ENCODE data around the gene OTOG. TPM values are rescaled to one million over a fixed set of nuclear protein-coding genes. Genes with fewer than 3 reads are reported as not detected.

OTOG gene
- polyA plus RNA-seq (2013, experiment 1 of 2): 0.25 TPM
- 0.13 TPM for polyA plus RNA-seq (2013, experiment 2 of 2)

DNA sequence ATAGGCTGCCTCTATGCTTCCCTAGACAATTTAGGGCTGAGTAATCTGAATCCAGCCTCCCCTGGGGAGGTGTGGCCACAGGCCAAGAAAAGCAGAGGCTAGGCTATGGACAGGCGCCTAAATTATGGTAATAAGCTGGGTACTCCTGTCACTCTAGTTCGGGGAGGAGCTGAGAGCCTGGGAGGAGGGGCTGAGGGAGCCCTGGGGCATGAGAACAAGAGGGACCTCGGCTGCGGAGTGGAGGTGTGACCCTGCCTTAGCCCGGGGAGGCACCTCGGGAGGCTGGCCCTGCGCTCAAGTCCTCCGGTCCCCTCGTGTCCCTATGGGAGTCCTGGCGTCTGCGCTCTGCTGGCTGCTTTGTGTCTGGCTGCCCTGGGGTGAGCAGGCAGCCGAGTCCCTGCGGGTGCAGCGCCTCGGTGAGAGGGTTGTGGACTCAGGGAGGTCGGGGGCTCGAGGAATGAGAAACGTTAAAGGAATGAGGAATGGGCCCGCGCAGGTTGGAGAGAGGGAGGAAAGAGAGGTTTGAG, at the start of gene OTOG:
Gene OTOG (plus strand): TSS at position 209 of the 527 bp plus-strand sequence. CDS start 114 bp downstream, at position 323.
- peak within 1 kb of the TSS; percentile 46 for H3K4me3 ChIP-seq (ENCODE audit: low read length)
- H3K27ac ChIP-seq (ENCODE audit: low read depth, low read length): no peak within 1 kb of the TSS
- H3K36me3 ChIP-seq (ENCODE audit: insufficient read depth, low read length): no peaks in the 10 kb centered on the region
- H3K9me3 ChIP-seq (ENCODE audit: insufficient read depth, low read depth, low read length): no peaks in the 10 kb centered on the region
- 12% methylated on average over 20 of the region's 20 CpGs for WGBS
- peaks cover 12% of the 10 kb centered on the region; the same call in 1 of the 2 replicates for H3K4me1 ChIP-seq (ENCODE audit: insufficient read depth, low read length)
- 0 out of 2 replicates have a peak within 1 kb of the TSS, but pooled peaks have one; percentile 42 for H3K9ac ChIP-seq (ENCODE audit: low read depth, low read length)
- peaks cover 26% of the 10 kb centered on the region for H3K27me3 ChIP-seq (ENCODE audit: insufficient read depth, low read length)

DNA sequence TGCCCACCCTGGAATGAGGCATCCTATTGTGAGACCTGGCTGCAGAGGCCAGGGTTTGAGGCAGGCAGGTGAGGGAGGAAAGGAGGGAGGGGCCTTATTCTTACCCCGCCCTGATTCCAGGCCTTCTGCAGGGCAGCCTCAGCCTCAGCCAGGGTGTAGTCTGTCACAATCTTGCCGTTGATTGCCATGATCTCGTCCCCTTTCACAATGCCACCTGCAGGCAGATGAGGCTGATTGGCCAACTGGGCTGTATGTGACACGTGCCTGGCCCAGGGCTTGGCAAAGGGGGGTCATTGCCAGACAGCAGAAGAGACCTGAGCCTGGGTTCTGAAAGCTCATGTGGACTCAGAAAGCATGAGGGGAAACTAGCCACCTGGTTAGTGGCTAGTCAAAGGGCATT, 49.0 kb upstream of the OTOG start:
- H3K4me3 ChIP-seq (ENCODE audit: low read length): no peak overlapping the region
- no peaks in the 10 kb centered on the region for H3K27me3 ChIP-seq (ENCODE audit: insufficient read depth, low read length)
- no peak overlapping the region for H3K9ac ChIP-seq (ENCODE audit: low read depth, low read length)
- 66% methylated on average over 4 of the region's 4 CpGs for WGBS
- H3K27ac ChIP-seq (ENCODE audit: low read depth, low read length): no peak overlapping the region
- no peaks in the 10 kb centered on the region for H3K9me3 ChIP-seq (ENCODE audit: insufficient read depth, low read depth, low read length)
- H3K36me3 ChIP-seq (ENCODE audit: insufficient read depth, low read length): no peaks in the 10 kb centered on the region
- H3K4me1 ChIP-seq (ENCODE audit: insufficient read depth, low read length): no peaks in the 10 kb centered on the region

- H3K27ac ChIP-seq (ENCODE audit: low read depth, low read length): no peak overlapping the region
- no peak overlapping the region for H3K9ac ChIP-seq (ENCODE audit: low read depth, low read length)
- H3K9me3 ChIP-seq (ENCODE audit: insufficient read depth, low read depth, low read length): no peaks in the 10 kb centered on the region
- 64% methylated on average over 5 of the region's 5 CpGs for WGBS
- no peaks in the 10 kb centered on the region for H3K27me3 ChIP-seq (ENCODE audit: insufficient read depth, low read length)
- H3K36me3 ChIP-seq (ENCODE audit: insufficient read depth, low read length): no peaks in the 10 kb centered on the region
- H3K4me1 ChIP-seq (ENCODE audit: insufficient read depth, low read length): no peaks in the 10 kb centered on the region
- no peak overlapping the region for H3K4me3 ChIP-seq (ENCODE audit: low read length)
These were observed 48.6 kb upstream of the OTOG start for GRCh38 chr11:17498475-17498874.

GRCh38 chr11:17500673-17501072, 46.4 kb upstream of the OTOG start:
- no peaks in the 10 kb centered on the region for H3K9me3 ChIP-seq (ENCODE audit: insufficient read depth, low read depth, low read length)
- no peak overlapping the region for H3K4me3 ChIP-seq (ENCODE audit: low read length)
- no peaks in the 10 kb centered on the region for H3K4me1 ChIP-seq (ENCODE audit: insufficient read depth, low read length)
- H3K27me3 ChIP-seq (ENCODE audit: insufficient read depth, low read length): peaks cover 3% of the 10 kb centered on the region; the same call in 1 of the 2 replicates
- no peak overlapping the region for H3K9ac ChIP-seq (ENCODE audit: low read depth, low read length)
- H3K27ac ChIP-seq (ENCODE audit: low read depth, low read length): no peak overlapping the region
- 94% methylated on average over 12 of the region's 12 CpGs for WGBS
- H3K36me3 ChIP-seq (ENCODE audit: insufficient read depth, low read length): no peaks in the 10 kb centered on the region

GRCh38 chr11:17502630-17503029, 44.4 kb upstream of the OTOG start:
- H3K27ac ChIP-seq (ENCODE audit: low read depth, low read length): no peak overlapping the region
- no peak overlapping the region for H3K4me3 ChIP-seq (ENCODE audit: low read length)
- no peak overlapping the region for H3K9ac ChIP-seq (ENCODE audit: low read depth, low read length)
- H3K27me3 ChIP-seq (ENCODE audit: insufficient read depth, low read length): peaks cover 3% of the 10 kb centered on the region; the same call in 1 of the 2 replicates
- 93% methylated on average over 4 of the region's 4 CpGs for WGBS
- H3K9me3 ChIP-seq (ENCODE audit: insufficient read depth, low read depth, low read length): no peaks in the 10 kb centered on the region
- H3K4me1 ChIP-seq (ENCODE audit: insufficient read depth, low read length): no peaks in the 10 kb centered on the region
- no peaks in the 10 kb centered on the region for H3K36me3 ChIP-seq (ENCODE audit: insufficient read depth, low read length)

GRCh38 chr11:17504330-17505107, 42.5 kb upstream of the OTOG start:
- Histone ChIP-seq H3K9ac (ENCODE audit: low read depth, low read length) (no peak overlapping the region), H3K27ac (ENCODE audit: low read depth, low read length) (no peak overlapping the region), H3K4me3 (ENCODE audit: low read length) (no peak overlapping the region), H3K27me3 (ENCODE audit: insufficient read depth, low read length) (peaks cover 3% of the 10 kb centered on the region; the same call in 1 of the 2 replicates), H3K36me3 (ENCODE audit: insufficient read depth, low read length) (no peaks in the 10 kb centered on the region), H3K9me3 (ENCODE audit: insufficient read depth, low read depth, low read length) (no peaks in the 10 kb centered on the region), H3K4me1 (ENCODE audit: insufficient read depth, low read length) (0 out of 2 replicates have a peak, but pooled peaks cover 3% of the 10 kb centered on the region)
- 60% methylated on average over 8 of the region's 9 CpGs for WGBS

GRCh38 chr11:17505146-17505545, 41.9 kb upstream of the OTOG start:
- Histone ChIP-seq H3K36me3 (ENCODE audit: insufficient read depth, low read length) (no peaks in the 10 kb centered on the region), H3K9ac (ENCODE audit: low read depth, low read length) (no peak overlapping the region), H3K4me1 (ENCODE audit: insufficient read depth, low read length) (0 out of 2 replicates have a peak, but pooled peaks cover 3% of the 10 kb centered on the region), H3K27me3 (ENCODE audit: insufficient read depth, low read length) (peaks cover 3% of the 10 kb centered on the region; the same call in 1 of the 2 replicates), H3K27ac (ENCODE audit: low read depth, low read length) (no peak overlapping the region), H3K4me3 (ENCODE audit: low read length) (no peak overlapping the region), H3K9me3 (ENCODE audit: insufficient read depth, low read depth, low read length) (no peaks in the 10 kb centered on the region)
- 92% methylated on average over 4 of the region's 4 CpGs for WGBS

- H3K9ac ChIP-seq (ENCODE audit: low read depth, low read length): no peak overlapping the region
- H3K4me1 ChIP-seq (ENCODE audit: insufficient read depth, low read length): 0 out of 2 replicates have a peak, but pooled peaks cover 3% of the 10 kb centered on the region
- peaks cover 3% of the 10 kb centered on the region; the same call in 1 of the 2 replicates for H3K27me3 ChIP-seq (ENCODE audit: insufficient read depth, low read length)
- H3K4me3 ChIP-seq (ENCODE audit: low read length): no peak overlapping the region
- no peak overlapping the region for H3K27ac ChIP-seq (ENCODE audit: low read depth, low read length)
- H3K36me3 ChIP-seq (ENCODE audit: insufficient read depth, low read length): no peaks in the 10 kb centered on the region
- H3K9me3 ChIP-seq (ENCODE audit: insufficient read depth, low read depth, low read length): no peaks in the 10 kb centered on the region
- 94% methylated on average over 6 of the region's 6 CpGs for WGBS
These were observed 40.7 kb upstream of the OTOG start for GRCh38 chr11:17506314-17506713.

DNA sequence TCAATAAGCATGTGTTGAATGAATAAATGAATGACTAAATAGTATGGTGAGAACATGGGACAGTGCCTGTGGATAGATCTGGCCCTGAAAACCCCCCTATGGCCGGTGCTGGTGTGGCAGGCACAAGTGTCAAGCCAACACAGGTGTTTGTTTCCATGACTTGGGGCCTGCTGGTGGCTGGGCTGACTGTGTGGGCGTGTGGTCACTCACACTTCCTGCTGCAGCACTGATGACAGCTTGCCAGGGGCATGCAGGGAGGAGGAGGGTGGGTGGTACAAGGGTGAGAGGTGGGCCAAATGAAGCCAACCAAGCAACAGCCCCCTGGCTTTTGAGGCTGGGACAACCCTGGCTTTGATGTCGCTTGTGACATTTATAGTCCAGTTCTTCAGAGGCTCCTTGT, 40.1 kb upstream of the OTOG start:
- 74% methylated on average over 3 of the region's 3 CpGs for WGBS
- no peak overlapping the region for H3K4me3 ChIP-seq (ENCODE audit: low read length)
- H3K27me3 ChIP-seq (ENCODE audit: insufficient read depth, low read length): peaks cover 3% of the 10 kb centered on the region; the same call in 1 of the 2 replicates
- no peak overlapping the region for H3K9ac ChIP-seq (ENCODE audit: low read depth, low read length)
- no peaks in the 10 kb centered on the region for H3K9me3 ChIP-seq (ENCODE audit: insufficient read depth, low read depth, low read length)
- H3K4me1 ChIP-seq (ENCODE audit: insufficient read depth, low read length): 0 out of 2 replicates have a peak, but pooled peaks cover 3% of the 10 kb centered on the region
- no peak overlapping the region for H3K27ac ChIP-seq (ENCODE audit: low read depth, low read length)
- no peaks in the 10 kb centered on the region for H3K36me3 ChIP-seq (ENCODE audit: insufficient read depth, low read length)

- 0 out of 2 replicates have a peak, but pooled peaks cover 3% of the 10 kb centered on the region for H3K4me1 ChIP-seq (ENCODE audit: insufficient read depth, low read length)
- H3K9me3 ChIP-seq (ENCODE audit: insufficient read depth, low read depth, low read length): no peaks in the 10 kb centered on the region
- H3K9ac ChIP-seq (ENCODE audit: low read depth, low read length): no peak overlapping the region
- H3K27me3 ChIP-seq (ENCODE audit: insufficient read depth, low read length): peaks cover 3% of the 10 kb centered on the region; the same call in 1 of the 2 replicates
- no peak overlapping the region for H3K27ac ChIP-seq (ENCODE audit: low read depth, low read length)
- no peak overlapping the region for H3K4me3 ChIP-seq (ENCODE audit: low read length)
- WGBS: 93% methylated on average over 2 of the region's 2 CpGs
- H3K36me3 ChIP-seq (ENCODE audit: insufficient read depth, low read length): no peaks in the 10 kb centered on the region
These were observed 39.3 kb upstream of the OTOG start for GRCh38 chr11:17507773-17508172.

GRCh38 chr11:17508306-17508705, 38.8 kb upstream of the OTOG start:
- no peak overlapping the region for H3K4me3 ChIP-seq (ENCODE audit: low read length)
- 62% methylated on average over 1 of the region's 3 CpGs for WGBS
- no peaks in the 10 kb centered on the region for H3K36me3 ChIP-seq (ENCODE audit: insufficient read depth, low read length)

More at GRCh38 chr11:17508306-17508705, 38.8 kb upstream of the OTOG start:
- H3K9me3 ChIP-seq (ENCODE audit: insufficient read depth, low read depth, low read length): no peaks in the 10 kb centered on the region
- H3K27ac ChIP-seq (ENCODE audit: low read depth, low read length): no peak overlapping the region
- no peak overlapping the region for H3K9ac ChIP-seq (ENCODE audit: low read depth, low read length)
- H3K4me1 ChIP-seq (ENCODE audit: insufficient read depth, low read length): 0 out of 2 replicates have a peak, but pooled peaks cover 3% of the 10 kb centered on the region
- H3K27me3 ChIP-seq (ENCODE audit: insufficient read depth, low read length): peaks cover 3% of the 10 kb centered on the region; the same call in 1 of the 2 replicates

Data from HUES64 (cell line).